SK-N-SH treated with all-trans-retinoic acid at 6 μM for 48 hours (cell line): ENCODE measurements around the gene ARMC7.
A peak's percentile ranks its signal among the peaks of the same experiment; 100 is the strongest.

Experiments used
- ATAC-seq: fragments of 200-7000 bp; cut with Tn5 transposase; 3 replicates; pipeline ENCODE4 v1.9.1; 2020; ENCODE audit warnings: mild to moderate bottlenecking, moderate library complexity
- ARNTL ChIP-seq: fragments of 450-650 bp; formaldehyde crosslinking; IDR thresholded peaks from 2 replicates; pipeline ENCODE4 v1.5.0; 2020; ENCODE audit warnings: low read depth, mild to moderate bottlenecking, moderate library complexity, borderline replicate concordance
- BACH2 ChIP-seq: fragments of 250-450 bp; sonication (Bioruptor Pico); IDR thresholded peaks from 2 replicates; pipeline ENCODE4 v1.9.0; 2021; ENCODE audit warnings: mild to moderate bottlenecking, borderline replicate concordance
- CSDC2 ChIP-seq: fragments of 250-450 bp; sonication (Bioruptor Pico); IDR thresholded peaks from 2 replicates; pipeline ENCODE4 v1.5.0; 2020; ENCODE audit warnings: mild to moderate bottlenecking, moderate library complexity
- ESRRG ChIP-seq: fragments of 250-450 bp; sonication (Bioruptor Pico); IDR thresholded peaks from 2 replicates; pipeline ENCODE4 v1.6.1; 2021; ENCODE audit warnings: mild to moderate bottlenecking
- GLIS3 ChIP-seq: fragments of 250-450 bp; sonication (Bioruptor Pico); IDR thresholded peaks from 2 replicates; pipeline ENCODE4 v1.5.0; 2020; ENCODE audit warnings: mild to moderate bottlenecking, moderate library complexity
- ISL1 ChIP-seq: fragments of 250-450 bp; sonication (Bioruptor Pico); IDR thresholded peaks from 2 replicates; pipeline ENCODE4 v2.1.2; 2022; ENCODE audit warnings: mild to moderate bottlenecking, moderate library complexity
- OSR1 ChIP-seq: fragments of 250-450 bp; sonication (Bioruptor Pico); IDR thresholded peaks from 2 replicates; pipeline ENCODE4 v1.8.0; 2022; ENCODE audit warnings: moderate library complexity, mild to moderate bottlenecking, inconsistent platforms
- PPARA ChIP-seq: fragments of 250-450 bp; sonication (Bioruptor Pico); IDR thresholded peaks from 2 replicates; pipeline ENCODE4 v1.5.0; 2020; ENCODE audit warnings: mild to moderate bottlenecking, borderline replicate concordance
- RARB ChIP-seq: fragments of 250-450 bp; sonication (Bioruptor Pico); IDR thresholded peaks from 2 replicates; pipeline ENCODE4 v1.8.0; 2021; ENCODE audit warnings: mild to moderate bottlenecking, moderate library complexity
- SNAI2 ChIP-seq: fragments of 250-450 bp; sonication (Bioruptor Pico); IDR thresholded peaks from 2 replicates; pipeline ENCODE4 v1.5.0; 2020; ENCODE audit warnings: mild to moderate bottlenecking, moderate library complexity
- TCF4 ChIP-seq: fragments of 250-450 bp; sonication (Bioruptor Pico); IDR thresholded peaks from 2 replicates; pipeline ENCODE4 v1.8.0; 2021; ENCODE audit warnings: mild to moderate bottlenecking, moderate library complexity, borderline replicate concordance
- TOX ChIP-seq: fragments of 250-450 bp; sonication (Bioruptor Pico); IDR thresholded peaks from 2 replicates; pipeline ENCODE4 v1.8.0; 2021; ENCODE audit warnings: mild to moderate bottlenecking, moderate library complexity, borderline replicate concordance
- ZC3H10 ChIP-seq: fragments of 250-450 bp; sonication (Bioruptor Pico); IDR thresholded peaks from 2 replicates; pipeline ENCODE4 v1.5.1; 2021; ENCODE audit warnings: mild to moderate bottlenecking, moderate library complexity
- ZFP3 ChIP-seq: fragments of 250-450 bp; sonication (Bioruptor Pico); IDR thresholded peaks from 2 replicates; pipeline ENCODE4 v1.5.0; 2020; ENCODE audit warnings: mild to moderate bottlenecking, moderate library complexity
- ZNF565 ChIP-seq: fragments of 450-650 bp; formaldehyde crosslinking; conservative IDR thresholded peaks from 2 replicates; pipeline ENCODE4 v1.5.0; 2020; ENCODE audit warnings: low read depth, mild to moderate bottlenecking, moderate library complexity
- ZNF70 ChIP-seq: fragments of 450-650 bp; formaldehyde crosslinking; IDR thresholded peaks from 2 replicates; pipeline ENCODE4 v1.5.0; 2020; ENCODE audit warnings: mild to moderate bottlenecking, moderate library complexity
- ZNF8 ChIP-seq: fragments of 450-650 bp; formaldehyde crosslinking; IDR thresholded peaks from 2 replicates; pipeline ENCODE4 v1.5.0; 2020; ENCODE audit warnings: mild to moderate bottlenecking, moderate library complexity
- TF ChIP-seq, protein P1 (sequence below): fragments of 250-450 bp; sonication (Bioruptor Pico); IDR thresholded peaks from 2 replicates; pipeline ENCODE4 v1.8.0; 2020; ENCODE audit warnings: mild to moderate bottlenecking, moderate library complexity, borderline replicate concordance
- TF ChIP-seq, protein P2 (sequence below): fragments of 250-450 bp; sonication (Bioruptor Pico); IDR thresholded peaks from 2 replicates; pipeline ENCODE4 v1.5.1; 2021; ENCODE audit warnings: mild to moderate bottlenecking, moderate library complexity
- TF ChIP-seq, protein P3 (sequence below): fragments of 250-450 bp; sonication (Bioruptor Pico); IDR thresholded peaks from 2 replicates; pipeline ENCODE4 v1.8.0; 2021; ENCODE audit warnings: low read depth, mild to moderate bottlenecking, moderate library complexity, borderline replicate concordance
- TF ChIP-seq, protein P4 (sequence below): fragments of 250-450 bp; sonication (Bioruptor Pico); IDR thresholded peaks from 2 replicates; pipeline ENCODE4 v1.5.1; 2020; ENCODE audit warnings: low read depth, mild to moderate bottlenecking, moderate library complexity
- TF ChIP-seq, protein P5 (sequence below): fragments of 250-450 bp; sonication (Bioruptor Pico); IDR thresholded peaks from 2 replicates; pipeline ENCODE4 v1.5.0; 2020; ENCODE audit warnings: mild to moderate bottlenecking, moderate library complexity

ARMC7 gene

DNA sequence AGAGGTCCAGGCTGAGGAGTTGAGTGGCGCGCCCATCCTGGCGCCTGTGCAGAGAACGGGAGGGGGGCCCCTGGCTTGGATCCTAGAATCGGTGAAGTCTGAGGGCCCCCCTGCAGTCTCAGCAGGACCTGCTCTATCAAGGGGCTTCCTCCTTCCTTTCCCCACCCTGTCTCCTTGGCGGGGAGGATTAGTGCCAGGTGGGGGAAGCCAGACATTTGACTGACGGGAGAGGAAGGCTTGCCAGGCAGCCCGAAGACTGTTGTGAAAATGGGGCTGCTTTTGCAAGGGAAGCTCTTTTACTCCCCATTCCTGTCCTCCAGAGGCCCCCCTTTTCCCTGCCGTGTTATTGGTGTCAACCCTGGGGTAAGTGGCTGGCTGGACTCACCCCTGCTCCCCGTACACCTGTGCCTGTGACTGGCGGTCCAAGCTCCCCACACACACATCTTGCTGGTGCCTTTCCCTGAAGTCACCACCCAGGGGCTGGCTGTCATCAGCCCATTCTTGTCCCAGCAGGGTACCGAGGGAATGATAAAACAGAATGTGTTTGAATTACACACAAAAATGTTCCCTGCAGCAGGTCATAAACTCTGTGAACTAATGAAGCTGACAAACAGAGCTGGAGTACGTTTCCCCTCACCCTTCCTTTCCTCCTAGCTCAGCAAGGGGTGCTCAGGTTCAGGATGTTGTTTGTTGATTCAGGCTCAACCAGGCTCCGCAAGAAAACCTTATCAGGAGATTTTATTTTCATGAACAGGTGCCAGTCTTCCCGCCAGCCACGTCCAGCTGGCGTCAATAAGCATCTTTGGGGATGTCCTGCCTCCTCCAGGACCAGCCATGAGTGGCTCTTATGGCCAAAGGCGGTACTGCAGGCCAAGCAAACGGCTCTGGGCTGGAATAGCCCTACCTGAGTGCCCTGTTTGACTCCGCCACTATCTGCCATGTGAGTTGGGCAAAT lies 4.4 kb upstream of the ARMC7 start:
- ATAC-seq = peak; percentile 86

DNA sequence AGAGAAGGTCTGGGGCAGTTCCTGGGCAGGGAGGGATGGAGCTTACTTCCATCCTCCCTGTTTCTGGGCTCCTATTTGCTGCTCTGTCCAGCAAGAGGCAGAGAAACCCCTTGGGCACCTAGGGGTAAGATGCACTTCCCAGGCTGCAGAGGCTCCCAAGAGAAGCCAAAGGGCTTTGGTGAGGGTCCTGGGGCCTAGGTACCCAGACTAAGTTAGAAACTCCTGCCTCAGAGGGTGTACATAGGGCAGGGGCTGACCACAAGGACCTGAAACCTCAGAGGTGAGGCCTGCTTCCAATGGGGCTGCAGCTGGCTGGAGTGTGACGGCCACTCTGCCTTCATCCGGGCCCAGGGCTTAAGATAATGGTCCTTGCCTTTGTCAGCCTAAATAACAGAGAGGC lies 1.6 kb upstream of the ARMC7 start:
- ATAC-seq = no peak
- no peak for TF ChIP-seq ZFP3 (CRISPR knock-in tag)
- TF ChIP-seq ARNTL (CRISPR knock-in tag) = no peak
- TF ChIP-seq ZNF565 = no peak
- TF ChIP-seq PPARA (CRISPR knock-in tag) = no peak
- TF ChIP-seq, protein P1, sequence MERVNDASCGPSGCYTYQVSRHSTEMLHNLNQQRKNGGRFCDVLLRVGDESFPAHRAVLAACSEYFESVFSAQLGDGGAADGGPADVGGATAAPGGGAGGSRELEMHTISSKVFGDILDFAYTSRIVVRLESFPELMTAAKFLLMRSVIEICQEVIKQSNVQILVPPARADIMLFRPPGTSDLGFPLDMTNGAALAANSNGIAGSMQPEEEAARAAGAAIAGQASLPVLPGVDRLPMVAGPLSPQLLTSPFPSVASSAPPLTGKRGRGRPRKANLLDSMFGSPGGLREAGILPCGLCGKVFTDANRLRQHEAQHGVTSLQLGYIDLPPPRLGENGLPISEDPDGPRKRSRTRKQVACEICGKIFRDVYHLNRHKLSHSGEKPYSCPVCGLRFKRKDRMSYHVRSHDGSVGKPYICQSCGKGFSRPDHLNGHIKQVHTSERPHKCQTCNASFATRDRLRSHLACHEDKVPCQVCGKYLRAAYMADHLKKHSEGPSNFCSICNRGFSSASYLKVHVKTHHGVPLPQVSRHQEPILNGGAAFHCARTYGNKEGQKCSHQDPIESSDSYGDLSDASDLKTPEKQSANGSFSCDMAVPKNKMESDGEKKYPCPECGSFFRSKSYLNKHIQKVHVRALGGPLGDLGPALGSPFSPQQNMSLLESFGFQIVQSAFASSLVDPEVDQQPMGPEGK = no peak
- TF ChIP-seq, protein P2, sequence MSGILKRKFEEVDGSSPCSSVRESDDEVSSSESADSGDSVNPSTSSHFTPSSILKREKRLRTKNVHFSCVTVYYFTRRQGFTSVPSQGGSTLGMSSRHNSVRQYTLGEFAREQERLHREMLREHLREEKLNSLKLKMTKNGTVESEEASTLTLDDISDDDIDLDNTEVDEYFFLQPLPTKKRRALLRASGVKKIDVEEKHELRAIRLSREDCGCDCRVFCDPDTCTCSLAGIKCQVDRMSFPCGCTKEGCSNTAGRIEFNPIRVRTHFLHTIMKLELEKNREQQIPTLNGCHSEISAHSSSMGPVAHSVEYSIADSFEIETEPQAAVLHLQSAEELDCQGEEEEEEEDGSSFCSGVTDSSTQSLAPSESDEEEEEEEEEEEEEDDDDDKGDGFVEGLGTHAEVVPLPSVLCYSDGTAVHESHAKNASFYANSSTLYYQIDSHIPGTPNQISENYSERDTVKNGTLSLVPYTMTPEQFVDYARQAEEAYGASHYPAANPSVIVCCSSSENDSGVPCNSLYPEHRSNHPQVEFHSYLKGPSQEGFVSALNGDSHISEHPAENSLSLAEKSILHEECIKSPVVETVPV (CRISPR knock-in tag) = no peak
- no peak for TF ChIP-seq ZNF8 (CRISPR knock-in tag)
- TF ChIP-seq OSR1 (CRISPR knock-in tag) = no peak
- TF ChIP-seq, protein P3, sequence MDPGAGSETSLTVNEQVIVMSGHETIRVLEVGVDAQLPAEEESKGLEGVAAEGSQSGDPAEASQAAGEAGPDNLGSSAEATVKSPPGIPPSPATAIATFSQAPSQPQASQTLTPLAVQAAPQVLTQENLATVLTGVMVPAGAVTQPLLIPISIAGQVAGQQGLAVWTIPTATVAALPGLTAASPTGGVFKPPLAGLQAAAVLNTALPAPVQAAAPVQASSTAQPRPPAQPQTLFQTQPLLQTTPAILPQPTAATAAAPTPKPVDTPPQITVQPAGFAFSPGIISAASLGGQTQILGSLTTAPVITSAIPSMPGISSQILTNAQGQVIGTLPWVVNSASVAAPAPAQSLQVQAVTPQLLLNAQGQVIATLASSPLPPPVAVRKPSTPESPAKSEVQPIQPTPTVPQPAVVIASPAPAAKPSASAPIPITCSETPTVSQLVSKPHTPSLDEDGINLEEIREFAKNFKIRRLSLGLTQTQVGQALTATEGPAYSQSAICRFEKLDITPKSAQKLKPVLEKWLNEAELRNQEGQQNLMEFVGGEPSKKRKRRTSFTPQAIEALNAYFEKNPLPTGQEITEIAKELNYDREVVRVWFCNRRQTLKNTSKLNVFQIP (CRISPR knock-in tag) = no peak
- no peak for TF ChIP-seq TOX
- no peak for TF ChIP-seq ZNF70
- TF ChIP-seq TCF4 (CRISPR knock-in tag) = no peak
- no peak for TF ChIP-seq ISL1 (CRISPR knock-in tag)
- no peak for TF ChIP-seq CSDC2 (CRISPR knock-in tag)
- TF ChIP-seq RARB (CRISPR knock-in tag) = no peak
- no peak for TF ChIP-seq SNAI2
- TF ChIP-seq ZC3H10 (CRISPR knock-in tag) = no peak
- TF ChIP-seq, protein P4, sequence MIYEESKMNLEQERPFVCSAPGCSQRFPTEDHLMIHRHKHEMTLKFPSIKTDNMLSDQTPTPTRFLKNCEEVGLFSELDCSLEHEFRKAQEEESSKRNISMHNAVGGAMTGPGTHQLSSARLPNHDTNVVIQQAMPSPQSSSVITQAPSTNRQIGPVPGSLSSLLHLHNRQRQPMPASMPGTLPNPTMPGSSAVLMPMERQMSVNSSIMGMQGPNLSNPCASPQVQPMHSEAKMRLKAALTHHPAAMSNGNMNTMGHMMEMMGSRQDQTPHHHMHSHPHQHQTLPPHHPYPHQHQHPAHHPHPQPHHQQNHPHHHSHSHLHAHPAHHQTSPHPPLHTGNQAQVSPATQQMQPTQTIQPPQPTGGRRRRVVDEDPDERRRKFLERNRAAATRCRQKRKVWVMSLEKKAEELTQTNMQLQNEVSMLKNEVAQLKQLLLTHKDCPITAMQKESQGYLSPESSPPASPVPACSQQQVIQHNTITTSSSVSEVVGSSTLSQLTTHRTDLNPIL (CRISPR knock-in tag) = no peak
- no peak for TF ChIP-seq ESRRG (CRISPR knock-in tag)

More for the DNA sequence above, 4.4 kb upstream of the ARMC7 start:
- TF ChIP-seq RARB (CRISPR knock-in tag) (no peak), SNAI2 (peak; percentile 84; the same call in 1 of the 2 replicates), CSDC2 (CRISPR knock-in tag) (no peak), BACH2 (no peak)

DNA sequence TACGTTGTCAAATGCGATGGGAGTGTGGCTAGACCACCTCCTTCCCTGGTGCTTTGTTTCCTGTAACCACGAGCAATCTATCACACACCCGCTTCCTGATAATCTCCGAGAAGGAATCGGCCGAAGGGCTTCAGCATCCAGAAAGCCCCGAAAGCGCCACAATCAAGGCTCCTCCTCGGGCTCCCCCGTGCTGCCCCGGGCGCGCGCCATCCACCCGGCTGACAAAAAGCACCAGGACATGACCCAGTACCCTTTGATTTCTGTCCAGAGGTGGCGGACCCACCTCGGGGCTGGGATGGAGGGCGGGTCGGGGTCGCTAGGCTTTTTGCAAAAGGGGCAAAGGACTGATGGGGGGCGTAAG lies 743 bp upstream of the ARMC7 start:
- no peak for ATAC-seq
- TF ChIP-seq GLIS3 (CRISPR knock-in tag) (no peak), ARNTL (CRISPR knock-in tag) (no peak), SNAI2 (no peak), ZNF565 (no peak), ZNF70 (no peak), PPARA (CRISPR knock-in tag) (no peak), ZC3H10 (CRISPR knock-in tag) (no peak), ISL1 (CRISPR knock-in tag) (no peak)
- TF ChIP-seq, protein P2 (CRISPR knock-in tag) = no peak
- TF ChIP-seq, protein P5, sequence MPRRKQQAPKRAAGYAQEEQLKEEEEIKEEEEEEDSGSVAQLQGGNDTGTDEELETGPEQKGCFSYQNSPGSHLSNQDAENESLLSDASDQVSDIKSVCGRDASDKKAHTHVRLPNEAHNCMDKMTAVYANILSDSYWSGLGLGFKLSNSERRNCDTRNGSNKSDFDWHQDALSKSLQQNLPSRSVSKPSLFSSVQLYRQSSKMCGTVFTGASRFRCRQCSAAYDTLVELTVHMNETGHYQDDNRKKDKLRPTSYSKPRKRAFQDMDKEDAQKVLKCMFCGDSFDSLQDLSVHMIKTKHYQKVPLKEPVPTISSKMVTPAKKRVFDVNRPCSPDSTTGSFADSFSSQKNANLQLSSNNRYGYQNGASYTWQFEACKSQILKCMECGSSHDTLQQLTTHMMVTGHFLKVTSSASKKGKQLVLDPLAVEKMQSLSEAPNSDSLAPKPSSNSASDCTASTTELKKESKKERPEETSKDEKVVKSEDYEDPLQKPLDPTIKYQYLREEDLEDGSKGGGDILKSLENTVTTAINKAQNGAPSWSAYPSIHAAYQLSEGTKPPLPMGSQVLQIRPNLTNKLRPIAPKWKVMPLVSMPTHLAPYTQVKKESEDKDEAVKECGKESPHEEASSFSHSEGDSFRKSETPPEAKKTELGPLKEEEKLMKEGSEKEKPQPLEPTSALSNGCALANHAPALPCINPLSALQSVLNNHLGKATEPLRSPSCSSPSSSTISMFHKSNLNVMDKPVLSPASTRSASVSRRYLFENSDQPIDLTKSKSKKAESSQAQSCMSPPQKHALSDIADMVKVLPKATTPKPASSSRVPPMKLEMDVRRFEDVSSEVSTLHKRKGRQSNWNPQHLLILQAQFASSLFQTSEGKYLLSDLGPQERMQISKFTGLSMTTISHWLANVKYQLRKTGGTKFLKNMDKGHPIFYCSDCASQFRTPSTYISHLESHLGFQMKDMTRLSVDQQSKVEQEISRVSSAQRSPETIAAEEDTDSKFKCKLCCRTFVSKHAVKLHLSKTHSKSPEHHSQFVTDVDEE = no peak
